ENCODE results near the gene RNF130.

DNA sequence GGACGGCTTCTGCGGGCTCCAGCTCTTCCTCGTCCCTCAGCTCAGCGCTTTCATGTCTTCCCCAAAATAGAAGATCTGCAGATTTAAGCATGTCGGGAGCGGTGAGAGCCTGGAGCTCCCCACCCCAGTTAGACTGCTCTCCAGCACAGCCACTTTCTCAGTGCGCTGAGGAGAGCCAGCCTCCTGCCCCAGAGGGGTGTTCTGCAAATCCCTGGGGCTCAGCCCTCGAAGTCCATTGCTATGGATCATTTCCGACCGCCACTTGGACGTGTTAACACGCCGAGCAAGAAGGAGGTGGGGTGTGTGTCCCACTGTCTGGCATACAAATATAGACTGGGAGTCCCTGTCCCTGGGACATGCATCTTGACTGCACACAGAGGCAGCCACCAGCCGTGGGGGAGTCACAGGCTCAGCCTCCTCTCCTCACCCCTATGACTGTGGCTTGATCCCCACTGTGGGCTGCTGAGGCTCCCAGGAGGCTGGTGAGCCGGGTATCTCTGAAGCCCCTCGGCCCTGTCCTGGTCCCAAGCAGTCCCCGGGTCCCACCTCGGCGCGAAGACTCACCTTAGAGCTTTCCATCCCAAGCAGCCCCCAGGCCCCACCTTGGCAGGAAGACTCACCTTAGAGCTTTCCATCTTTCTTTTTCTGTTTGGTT is 30.0 kb upstream of the RNF130 start:
- TF ChIP-seq FOXA3 (CRISPR knock-in tag; IDR thresholded peaks at IDR 0.05) (no peak), JUNB (CRISPR knock-in tag; IDR thresholded peaks at IDR 0.05; ENCODE audit: borderline replicate concordance) (no peak), CEBPG (CRISPR knock-in tag; IDR thresholded peaks at IDR 0.05) (no peak), CEBPB (IDR thresholded peaks at IDR 0.05; ENCODE audit: borderline replicate concordance, low read depth, low read length) (no peak), POLR2AphosphoS5 (IDR thresholded peaks at IDR 0.05; ENCODE audit: low read depth, low read length) (no peak)
- TF ChIP-seq, protein P1, sequence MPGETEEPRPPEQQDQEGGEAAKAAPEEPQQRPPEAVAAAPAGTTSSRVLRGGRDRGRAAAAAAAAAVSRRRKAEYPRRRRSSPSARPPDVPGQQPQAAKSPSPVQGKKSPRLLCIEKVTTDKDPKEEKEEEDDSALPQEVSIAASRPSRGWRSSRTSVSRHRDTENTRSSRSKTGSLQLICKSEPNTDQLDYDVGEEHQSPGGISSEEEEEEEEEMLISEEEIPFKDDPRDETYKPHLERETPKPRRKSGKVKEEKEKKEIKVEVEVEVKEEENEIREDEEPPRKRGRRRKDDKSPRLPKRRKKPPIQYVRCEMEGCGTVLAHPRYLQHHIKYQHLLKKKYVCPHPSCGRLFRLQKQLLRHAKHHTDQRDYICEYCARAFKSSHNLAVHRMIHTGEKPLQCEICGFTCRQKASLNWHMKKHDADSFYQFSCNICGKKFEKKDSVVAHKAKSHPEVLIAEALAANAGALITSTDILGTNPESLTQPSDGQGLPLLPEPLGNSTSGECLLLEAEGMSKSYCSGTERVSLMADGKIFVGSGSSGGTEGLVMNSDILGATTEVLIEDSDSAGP (CRISPR knock-in tag; IDR thresholded peaks at IDR 0.05; ENCODE audit: borderline replicate concordance), result no peak
- TF ChIP-seq, protein P2, sequence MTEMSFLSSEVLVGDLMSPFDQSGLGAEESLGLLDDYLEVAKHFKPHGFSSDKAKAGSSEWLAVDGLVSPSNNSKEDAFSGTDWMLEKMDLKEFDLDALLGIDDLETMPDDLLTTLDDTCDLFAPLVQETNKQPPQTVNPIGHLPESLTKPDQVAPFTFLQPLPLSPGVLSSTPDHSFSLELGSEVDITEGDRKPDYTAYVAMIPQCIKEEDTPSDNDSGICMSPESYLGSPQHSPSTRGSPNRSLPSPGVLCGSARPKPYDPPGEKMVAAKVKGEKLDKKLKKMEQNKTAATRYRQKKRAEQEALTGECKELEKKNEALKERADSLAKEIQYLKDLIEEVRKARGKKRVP (CRISPR knock-in tag; IDR thresholded peaks at IDR 0.05), result no peak
